HG03521 (cell line): ENCODE data around the gene PIK3IP1.
"Not testable (repeated sequence)": the region's sequence is repeated elsewhere in the genome, so short reads cannot be mapped to it uniquely, and the experiment has no call there.

Experiments used
- ATAC-seq: cut with Tn5 transposase; IDR thresholded peaks from one replicate; pipeline ENCODE4 v1.9.1; 2021; ENCODE audit warnings: mild to moderate bottlenecking, moderate library complexity; ENCODE audit not compliant: unreplicated experiment

The PIK3IP1 gene

GRCh38 chr22:31259798-31260473, 32.4 kb downstream of the PIK3IP1 start:
- ATAC-seq = no peak

- no peak for ATAC-seq
Measured at GRCh38 chr22:31253949-31254348, 38.3 kb downstream of the PIK3IP1 start.

GRCh38 chr22:31250740-31251600, 41.3 kb downstream of the PIK3IP1 start:
- ATAC-seq = no peak

GRCh38 chr22:31248965-31249958, 43.0 kb downstream of the PIK3IP1 start:
- no peak for ATAC-seq

- ATAC-seq = no peak
Measured at GRCh38 chr22:31248138-31248745, 44.0 kb downstream of the PIK3IP1 start.

GRCh38 chr22:31247726-31248125, 44.6 kb downstream of the PIK3IP1 start:
- ATAC-seq = no peak

- ATAC-seq = no peak
Measured at GRCh38 chr22:31246687-31247086, 45.6 kb downstream of the PIK3IP1 start.

- ATAC-seq = not testable (repeated sequence)
Measured at GRCh38 chr22:31245998-31246397, 46.3 kb downstream of the PIK3IP1 start.

GRCh38 chr22:31244943-31245451, 47.3 kb downstream of the PIK3IP1 start:
- ATAC-seq = no peak

- ATAC-seq = no peak
Measured at GRCh38 chr22:31244046-31244942, 48.0 kb downstream of the PIK3IP1 start.

GRCh38 chr22:31243339-31244045, 48.8 kb downstream of the PIK3IP1 start:
- ATAC-seq = no peak

- ATAC-seq = no peak
Measured at GRCh38 chr22:31241936-31242335, 50.4 kb downstream of the PIK3IP1 start.

GRCh38 chr22:31241200-31241599, 51.1 kb downstream of the PIK3IP1 start:
- no peak for ATAC-seq

GRCh38 chr22:31239771-31240370, 52.4 kb downstream of the PIK3IP1 start:
- ATAC-seq = no peak

- ATAC-seq = no peak
Measured at GRCh38 chr22:31238057-31238456, 54.2 kb downstream of the PIK3IP1 start.

GRCh38 chr22:31236044-31236443, 56.2 kb downstream of the PIK3IP1 start:
- ATAC-seq = not testable (repeated sequence)

- ATAC-seq = no peak
Measured at GRCh38 chr22:31235081-31235480, 57.2 kb downstream of the PIK3IP1 start.

- no peak for ATAC-seq
Measured at GRCh38 chr22:31233001-31233400, 59.3 kb downstream of the PIK3IP1 start.
